Epithelial cell of esophagus (primary cell): ENCODE data around the gene KREMEN1.

Experiments
- DNase-seq: peaks from one replicate; pipeline ENCODE4 v3.0.0; 2010; ENCODE audit warnings: low read depth
- H3K4me3 ChIP-seq: 2 replicates; pipeline ENCODE4 v1.5.1; 2011; ENCODE audit warnings: mild to moderate bottlenecking, low read length, control low read depth
- CTCF ChIP-seq: IDR thresholded peaks from 2 replicates; pipeline ENCODE4 v1.5.1; 2011; ENCODE audit warnings: low read depth, mild to moderate bottlenecking, low read length, control low read depth, inconsistent platforms; ENCODE audit not compliant: insufficient read depth; ENCODE audit errors: missing control alignments

The KREMEN1 gene

GRCh38 chr22:29040385-29041275, 32.2 kb upstream of the KREMEN1 start:
- no peak overlapping the region for H3K4me3 ChIP-seq
- DNase-seq = peak; percentile 77
- TF ChIP-seq CTCF = peak; percentile 99

GRCh38 chr22:29041408-29041807, 31.4 kb upstream of the KREMEN1 start:
- DNase-seq = no peak
- H3K4me3 ChIP-seq = no peak overlapping the region
- TF ChIP-seq CTCF = no peak

- no peak for TF ChIP-seq CTCF
- no peak overlapping the region for H3K4me3 ChIP-seq
- peak; percentile 20 for DNase-seq
These were observed 28.8 kb upstream of the KREMEN1 start for GRCh38 chr22:29043906-29044575.

GRCh38 chr22:29044657-29045176, 28.1 kb upstream of the KREMEN1 start:
- DNase-seq = peak; percentile 44
- H3K4me3 ChIP-seq = no peak overlapping the region
- TF ChIP-seq CTCF = no peak

GRCh38 chr22:29048822-29049654, 23.8 kb upstream of the KREMEN1 start:
- TF ChIP-seq CTCF = no peak
- no peak for DNase-seq
- H3K4me3 ChIP-seq = no peak overlapping the region

GRCh38 chr22:29049655-29050263, 23.1 kb upstream of the KREMEN1 start:
- TF ChIP-seq CTCF = no peak
- H3K4me3 ChIP-seq = no peak overlapping the region
- DNase-seq = no peak
